DMS53 (cell line): ENCODE measurements around the gene MIPEP.
"Not testable (repeated sequence)": the region's sequence is repeated elsewhere in the genome, so short reads cannot be mapped to it uniquely, and the experiment has no call there.

Experiments
- DNase-seq: peaks from one replicate; lab custom pipeline; 2025; lab: John Stamatoyannopoulos, UW

MIPEP gene

GRCh38 chr13:23888658-23889614, at the start of gene MIPEP:
TSS of gene MIPEP (minus strand) at chr13:23889400. CDS start at chr13:23889320, 80 bp downstream.
- peak; percentile 99 for DNase-seq

GRCh38 chr13:23934520-23934919, 45.3 kb upstream of the MIPEP start:
- no peak for DNase-seq

- no peak for DNase-seq
These were observed 39.8 kb upstream of the MIPEP start for GRCh38 chr13:23928985-23929384.

- DNase-seq = no peak
These were observed 33.8 kb upstream of the MIPEP start for GRCh38 chr13:23923031-23923430.

- DNase-seq = peak; percentile 64
These were observed 33.1 kb upstream of the MIPEP start for GRCh38 chr13:23922005-23922932.

- peak; percentile 77 for DNase-seq
These were observed 32.3 kb upstream of the MIPEP start for GRCh38 chr13:23921451-23921888.

GRCh38 chr13:23919006-23919405, 29.8 kb upstream of the MIPEP start:
- DNase-seq = no peak

- DNase-seq = no peak
These were observed 29.0 kb upstream of the MIPEP start for GRCh38 chr13:23918208-23918607.

GRCh38 chr13:23915308-23915707, 26.1 kb upstream of the MIPEP start:
- peak; percentile 77 for DNase-seq

- no peak for DNase-seq
These were observed 23.3 kb upstream of the MIPEP start for GRCh38 chr13:23912469-23912868.

- DNase-seq = peak; percentile 38
These were observed 20.4 kb upstream of the MIPEP start for GRCh38 chr13:23909606-23910005.

- DNase-seq = no peak
These were observed 16.6 kb upstream of the MIPEP start for GRCh38 chr13:23905766-23906165.

GRCh38 chr13:23903906-23904280, 14.7 kb upstream of the MIPEP start:
- no peak for DNase-seq

- DNase-seq = peak; percentile 28
These were observed 14.0 kb upstream of the MIPEP start for GRCh38 chr13:23902975-23903905.

- no peak for DNase-seq
These were observed 12.2 kb upstream of the MIPEP start for GRCh38 chr13:23901365-23901764.

GRCh38 chr13:23899555-23899954, 10.4 kb upstream of the MIPEP start:
- peak; percentile 67 for DNase-seq

GRCh38 chr13:23898101-23898500, 8.9 kb upstream of the MIPEP start:
- no peak for DNase-seq

- DNase-seq = not testable (repeated sequence)
These were observed 8.3 kb upstream of the MIPEP start, which contains the start of gene C1QTNF9B for GRCh38 chr13:23897452-23897919. TSS of gene C1QTNF9B (minus strand) at chr13:23897502.

GRCh38 chr13:23894746-23895145, 5.5 kb upstream of the MIPEP start:
- DNase-seq = not testable (repeated sequence)

GRCh38 chr13:23893791-23894190, 4.6 kb upstream of the MIPEP start:
- DNase-seq = not testable (repeated sequence)
